HCT116 (cell line): ENCODE data around the gene SCAF1.

Experiments
- CTCF ChIP-seq, 3 experiments: fragments of 200-600 bp in 1 of 3; sonication (generic) in 1 of 3; IDR thresholded peaks in 2 of 3; conservative IDR thresholded peaks in 1 of 3; 2 replicates each; pipeline ENCODE4 v1.5.1; 2012 to 2017; ENCODE audit warnings: low read depth in 2 of 3, low read length in 2 of 3, antibody characterized with exemption in 1 of 3, borderline replicate concordance in 1 of 3, control low read depth in 1 of 3, mild to moderate bottlenecking in 1 of 3, mixed read lengths in 1 of 3, mixed run types in 1 of 3, moderate library complexity in 1 of 3; ENCODE audit not compliant: insufficient read depth in 1 of 3
- EZH2phosphoT487 ChIP-seq: fragments of 200-600 bp; IDR thresholded peaks from 2 replicates; pipeline ENCODE4 v1.6.1; 2018; ENCODE audit warnings: antibody characterized with exemption, borderline replicate concordance
- MAX ChIP-seq: IDR thresholded peaks from 2 replicates; pipeline ENCODE4 v1.6.1; 2012
- POLR2AphosphoS5 ChIP-seq: IDR thresholded peaks from 2 replicates; pipeline ENCODE4 v1.6.1; 2011; ENCODE audit warnings: mild to moderate bottlenecking, low read depth, low read length, moderate library complexity

- TF ChIP-seq POLR2AphosphoS5 (no peak), CTCF (IDR thresholded peaks at IDR 0.05 in 2 of 3, conservative IDR thresholded peaks at IDR 0.05 in 1 of 3; ENCODE audit: borderline replicate concordance in 1 of 3, insufficient read depth in 1 of 3, low read depth in 2 of 3, low read length in 2 of 3) (no peak), EZH2phosphoT487 (no peak), MAX (no peak)
Observed at GRCh38 chr19:49656456-49657109, 14.6 kb downstream of the SCAF1 start.
